DND-41 (cell line): ENCODE data around the gene ST6GALNAC3.

Experiments used
- ATAC-seq: fragments of 200-7000 bp; cut with Tn5 transposase; 3 replicates; pipeline ENCODE4 v1.9.1; 2021; ENCODE audit warnings: low read depth; ENCODE audit not compliant: insufficient read depth
- DNase-seq: peaks from one replicate; pipeline ENCODE4 v3.0.0-alpha.2; 2020
- H2AFZ ChIP-seq: 2 replicates; pipeline ENCODE4 v1.6.0; 2012; ENCODE audit warnings: low read depth, low read length
- H3K27ac ChIP-seq: 2 replicates; pipeline ENCODE4 v1.5.1; 2012; ENCODE audit warnings: low read length, inconsistent platforms
- H3K27me3 ChIP-seq: fragments of 200-600 bp; sonication (generic); 2 replicates; pipeline ENCODE4 v1.6.0; 2012; ENCODE audit warnings: low read length, mild to moderate bottlenecking, inconsistent platforms; ENCODE audit not compliant: insufficient read depth, poor library complexity
- H3K36me3 ChIP-seq: 2 replicates; pipeline ENCODE4 v1.5.1; 2012; ENCODE audit warnings: low read length, inconsistent platforms; ENCODE audit not compliant: insufficient read depth
- H3K4me1 ChIP-seq: 2 replicates; pipeline ENCODE4 v1.5.1; 2012; ENCODE audit warnings: mild to moderate bottlenecking, low read length; ENCODE audit not compliant: insufficient read depth
- H3K4me2 ChIP-seq: 2 replicates; pipeline ENCODE4 v1.6.0; 2012; ENCODE audit warnings: mild to moderate bottlenecking, moderate library complexity, low read length, inconsistent platforms; ENCODE audit not compliant: insufficient read depth
- H3K4me3 ChIP-seq, 2 experiments: fragments of 200-600 bp in 1 of 2; shearing (Covaris generic) in 1 of 2; 2 replicates each; pipeline ENCODE4 v1.5.1; 2012 to 2016; ENCODE audit warnings: inconsistent platforms in 2 of 2, low read length in 2 of 2, mild to moderate bottlenecking in 2 of 2, low read depth in 1 of 2, moderate library complexity in 1 of 2
- H3K79me2 ChIP-seq: 2 replicates; pipeline ENCODE4 v1.6.0; 2012; ENCODE audit warnings: low read length, inconsistent platforms; ENCODE audit not compliant: insufficient read depth
- H3K9ac ChIP-seq: 2 replicates; pipeline ENCODE4 v1.6.0; 2012; ENCODE audit warnings: low read depth, mild to moderate bottlenecking, inconsistent platforms, low read length, moderate library complexity
- H3K9me3 ChIP-seq: 2 replicates; pipeline ENCODE4 v1.5.1; 2012; ENCODE audit warnings: low read length, moderate library complexity, mild to moderate bottlenecking, inconsistent platforms; ENCODE audit not compliant: insufficient read depth, severe bottlenecking
- H4K20me1 ChIP-seq: 2 replicates; pipeline ENCODE4 v1.6.0; 2012; ENCODE audit warnings: low read length; ENCODE audit not compliant: insufficient read depth
- CTCF ChIP-seq: IDR thresholded peaks from 2 replicates; pipeline ENCODE4 v1.5.1; 2012; ENCODE audit warnings: borderline replicate concordance, low read length, moderate library complexity, mild to moderate bottlenecking; ENCODE audit not compliant: poor library complexity, severe bottlenecking; ENCODE audit errors: extremely low read depth
- EZH2 ChIP-seq: IDR thresholded peaks from 3 replicates; pipeline ENCODE4 v1.6.1; 2012; ENCODE audit warnings: borderline replicate concordance, low read depth, mild to moderate bottlenecking, moderate library complexity, low read length, inconsistent platforms; ENCODE audit not compliant: severe bottlenecking

Gene ST6GALNAC3

GRCh38 chr1:76562292-76562691 lies 487.7 kb downstream of the ST6GALNAC3 start:
- no peaks in the 10 kb centered on the region for H3K36me3 ChIP-seq
- H3K4me1 ChIP-seq: no peaks in the 10 kb centered on the region
- DNase-seq (no peak), ATAC-seq (no peak)
- H3K27me3 ChIP-seq: no peaks in the 10 kb centered on the region
- no peak overlapping the region for H3K27ac ChIP-seq
- TF ChIP-seq EZH2: no peak
- TF ChIP-seq CTCF: no peak
- H3K4me3 ChIP-seq: no peak overlapping the region
- H3K9me3 ChIP-seq: no peaks in the 10 kb centered on the region
- H4K20me1 ChIP-seq: no peaks in the 10 kb centered on the region
- H3K9ac ChIP-seq: no peak overlapping the region
- no peak overlapping the region for H3K4me2 ChIP-seq
- no peaks in the 10 kb centered on the region for H3K79me2 ChIP-seq
- no peak overlapping the region for H2AFZ ChIP-seq

- Histone ChIP-seq H3K9ac (no peak overlapping the region), H3K36me3 (no peaks in the 10 kb centered on the region), H2AFZ (no peak overlapping the region), H3K4me2 (no peak overlapping the region), H3K4me1 (no peaks in the 10 kb centered on the region), H3K27ac (no peak overlapping the region), H3K79me2 (no peaks in the 10 kb centered on the region), H3K4me3 (no peak overlapping the region), H3K9me3 (no peaks in the 10 kb centered on the region), H4K20me1 (no peaks in the 10 kb centered on the region), H3K27me3 (no peaks in the 10 kb centered on the region)
- DNase-seq: no peak
- no peak for ATAC-seq
- TF ChIP-seq EZH2 (no peak), CTCF (no peak)
These were observed 494.2 kb downstream of the ST6GALNAC3 start for GRCh38 chr1:76568573-76569238.

GRCh38 chr1:76571248-76571647 lies 496.7 kb downstream of the ST6GALNAC3 start:
- Histone ChIP-seq H3K79me2 (no peaks in the 10 kb centered on the region), H3K9me3 (no peaks in the 10 kb centered on the region), H3K27ac (no peak overlapping the region), H3K9ac (no peak overlapping the region), H3K36me3 (no peaks in the 10 kb centered on the region), H3K4me2 (no peak overlapping the region), H3K4me1 (no peaks in the 10 kb centered on the region), H2AFZ (no peak overlapping the region), H3K4me3 (no peak overlapping the region), H4K20me1 (no peaks in the 10 kb centered on the region), H3K27me3 (no peaks in the 10 kb centered on the region)
- TF ChIP-seq EZH2 (no peak), CTCF (no peak)
- DNase-seq (no peak), ATAC-seq (no peak)

GRCh38 chr1:76572229-76572628 lies 497.7 kb downstream of the ST6GALNAC3 start:
- Histone ChIP-seq H3K4me2 (no peak overlapping the region), H3K79me2 (no peaks in the 10 kb centered on the region), H3K4me1 (no peaks in the 10 kb centered on the region), H3K9me3 (no peaks in the 10 kb centered on the region), H3K36me3 (no peaks in the 10 kb centered on the region), H2AFZ (no peak overlapping the region), H3K9ac (no peak overlapping the region), H3K27me3 (no peaks in the 10 kb centered on the region), H3K4me3 (no peak overlapping the region), H4K20me1 (no peaks in the 10 kb centered on the region), H3K27ac (no peak overlapping the region)
- DNase-seq: no peak
- no peak for TF ChIP-seq EZH2
- no peak for TF ChIP-seq CTCF
- no peak for ATAC-seq
